Mesodermal cell (in vitro differentiated cells): ENCODE results near the gene SEMA3E.
"Not testable (repeated sequence)": the region's sequence is repeated elsewhere in the genome, so short reads cannot be mapped to it uniquely, and the experiment has no call there.

Experiments used
- H3K27ac ChIP-seq: 2 replicates; pipeline ENCODE4 v1.7.0; 2013; ENCODE audit warnings: mild to moderate bottlenecking, low read depth, low read length, moderate library complexity; ENCODE audit not compliant: severe bottlenecking
- H3K36me3 ChIP-seq: 2 replicates; pipeline ENCODE4 v1.7.1; 2013; ENCODE audit warnings: mild to moderate bottlenecking, low read length, moderate library complexity; ENCODE audit not compliant: control insufficient read depth, insufficient read depth
- H3K4me1 ChIP-seq: one replicate; pipeline ENCODE4 v1.7.1; 2013; ENCODE audit warnings: mild to moderate bottlenecking, low read length; ENCODE audit not compliant: insufficient read depth, control insufficient read depth, poor library complexity, severe bottlenecking
- H3K4me3 ChIP-seq: 2 replicates; pipeline ENCODE4 v1.7.0; 2013; ENCODE audit warnings: low read length, control low read depth, mild to moderate bottlenecking; ENCODE audit not compliant: insufficient read depth, poor library complexity, severe bottlenecking; ENCODE audit errors: extremely low read depth
- H3K9me3 ChIP-seq: 2 replicates; pipeline ENCODE4 v1.7.1; 2013; ENCODE audit warnings: mild to moderate bottlenecking, low read length, moderate library complexity; ENCODE audit not compliant: control insufficient read depth
- WGBS, 2 experiments: methylation state at CpG; one replicate each; pipeline ENCODE4 v1.1.5; 2013; ENCODE audit warnings: missing lambda C conversion rate in 2 of 2; ENCODE audit not compliant: insufficient coverage in 2 of 2; 5-methylcytosine and 5-hydroxymethylcytosine counted together

The SEMA3E gene

DNA sequence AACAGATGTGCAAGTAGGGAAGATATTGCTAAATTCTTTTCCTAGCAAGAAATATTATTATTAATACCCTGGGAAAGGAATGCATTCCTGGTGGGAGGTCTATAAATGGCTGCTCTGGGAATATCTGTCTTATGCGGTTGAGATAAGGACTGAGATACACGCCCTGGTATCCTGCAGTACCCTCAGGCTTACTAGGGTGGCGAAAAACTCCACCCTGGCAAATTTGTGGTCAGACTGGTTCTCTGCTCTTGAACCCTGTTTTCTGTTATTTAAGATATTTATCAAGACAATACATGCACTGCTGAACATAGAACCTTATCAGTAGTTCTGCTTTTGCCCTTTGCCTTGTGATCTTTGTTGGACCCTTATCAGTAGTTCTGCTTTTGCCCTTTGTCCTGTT lies 96.4 kb downstream of the SEMA3E start:
- 75 to 92% methylated on average over 2 to 3 of the region's 3 CpGs for WGBS, 2 experiments
- not testable (repeated sequence) for H3K4me1 ChIP-seq, H3K27ac ChIP-seq, H3K9me3 ChIP-seq, H3K4me3 ChIP-seq, H3K36me3 ChIP-seq

DNA sequence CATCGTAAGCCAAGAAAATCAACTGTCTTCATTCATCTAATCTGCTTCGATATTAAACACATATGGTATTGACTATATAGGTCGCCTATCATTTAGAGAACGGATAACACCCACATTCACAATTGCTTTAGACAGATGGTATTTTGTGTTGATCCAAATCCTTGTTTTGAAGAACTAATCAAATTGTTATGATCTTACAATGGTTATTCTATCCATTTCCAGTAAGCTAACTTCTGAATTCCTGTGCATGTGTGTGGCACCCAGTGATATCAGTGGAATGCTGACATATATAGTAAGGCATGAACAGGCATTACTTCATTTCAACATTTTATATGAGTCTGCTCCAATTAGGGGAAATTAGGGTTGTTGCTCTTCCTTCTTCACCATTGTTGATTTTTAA lies 98.8 kb downstream of the SEMA3E start:
- Histone ChIP-seq H3K27ac (no peak overlapping the region), H3K36me3 (no peaks in the 10 kb centered on the region), H3K4me3 (no peak overlapping the region), H3K4me1 (no peaks in the 10 kb centered on the region), H3K9me3 (no peaks in the 10 kb centered on the region)
- WGBS, 2 experiments = 100% methylated on average over 1 of the region's 4 CpGs; no CpG with 5 or more reads in 1 of the 2 experiments

DNA sequence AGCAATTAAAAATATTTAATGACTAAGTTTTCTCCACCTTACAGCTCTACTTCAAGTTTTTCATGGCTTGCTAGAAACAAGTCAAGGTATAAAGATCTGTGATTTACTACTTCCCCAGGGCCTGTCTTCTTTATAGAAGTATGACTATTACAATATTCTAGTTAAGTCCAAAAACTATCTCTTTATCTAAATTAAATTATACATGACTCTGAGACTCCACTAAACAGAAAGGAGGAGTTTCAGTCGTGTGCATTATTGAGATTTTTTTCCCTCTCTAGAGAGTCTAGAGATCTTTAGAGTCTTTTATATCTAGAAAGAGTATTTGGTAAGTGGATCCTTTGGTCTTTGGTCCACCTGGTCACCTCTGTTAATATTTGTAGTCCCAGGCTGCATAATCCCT lies 100.7 kb downstream of the SEMA3E start:
- H3K9me3 ChIP-seq = no peaks in the 10 kb centered on the region
- no peaks in the 10 kb centered on the region for H3K4me1 ChIP-seq
- H3K27ac ChIP-seq = no peak overlapping the region
- H3K4me3 ChIP-seq = no peak overlapping the region
- no CpG with 5 or more reads among the region's 1 CpG for WGBS, 2 experiments
- no peaks in the 10 kb centered on the region for H3K36me3 ChIP-seq

GRCh38 chr7:83547526-83547925 lies 101.4 kb downstream of the SEMA3E start:
- H3K4me1 ChIP-seq = no peaks in the 10 kb centered on the region
- no CpG with 5 or more reads among the region's 2 CpGs for WGBS, 2 experiments
- H3K36me3 ChIP-seq = no peaks in the 10 kb centered on the region
- no peaks in the 10 kb centered on the region for H3K9me3 ChIP-seq
- no peak overlapping the region for H3K4me3 ChIP-seq
- no peak overlapping the region for H3K27ac ChIP-seq

GRCh38 chr7:83546586-83546985 lies 102.4 kb downstream of the SEMA3E start:
- no CpG with 5 or more reads among the region's 2 CpGs for WGBS, 2 experiments
- Histone ChIP-seq H3K9me3 (no peaks in the 10 kb centered on the region), H3K27ac (no peak overlapping the region), H3K4me3 (no peak overlapping the region), H3K4me1 (no peaks in the 10 kb centered on the region), H3K36me3 (no peaks in the 10 kb centered on the region)

- H3K4me1 ChIP-seq = no peaks in the 10 kb centered on the region
- H3K9me3 ChIP-seq = no peaks in the 10 kb centered on the region
- WGBS, 2 experiments = 91 to 97% methylated on average over 5 of the region's 7 CpGs
- no peak overlapping the region for H3K4me3 ChIP-seq
- no peaks in the 10 kb centered on the region for H3K36me3 ChIP-seq
- no peak overlapping the region for H3K27ac ChIP-seq
These were observed 107.6 kb downstream of the SEMA3E start for GRCh38 chr7:83541187-83541960.

DNA sequence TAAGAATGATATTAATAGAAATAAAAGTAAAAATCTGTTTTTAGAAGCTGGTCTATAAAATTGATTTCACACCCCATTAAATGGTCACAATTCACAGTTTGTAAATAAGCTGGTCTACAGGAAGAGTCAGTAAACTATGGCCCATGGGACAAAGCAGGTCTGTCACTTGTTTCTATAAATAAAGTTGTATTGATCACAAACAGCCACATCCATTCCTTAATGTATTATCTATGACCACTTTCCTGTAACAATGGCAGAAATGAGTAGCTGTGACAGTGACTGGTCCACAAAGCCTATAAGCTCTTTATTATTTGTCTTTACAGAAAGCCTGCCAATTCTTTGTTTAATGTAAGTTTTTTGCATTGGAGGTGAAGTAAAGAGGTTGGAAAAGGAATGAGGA lies 114.5 kb downstream of the SEMA3E start:
- no peaks in the 10 kb centered on the region for H3K9me3 ChIP-seq
- no peak overlapping the region for H3K27ac ChIP-seq
- H3K4me3 ChIP-seq = no peak overlapping the region
- no peaks in the 10 kb centered on the region for H3K36me3 ChIP-seq
- H3K4me1 ChIP-seq = no peaks in the 10 kb centered on the region

- Histone ChIP-seq H3K4me3 (no peak overlapping the region), H3K27ac (no peak overlapping the region), H3K4me1 (no peaks in the 10 kb centered on the region), H3K36me3 (no peaks in the 10 kb centered on the region), H3K9me3 (no peaks in the 10 kb centered on the region)
- WGBS, 2 experiments = 100% methylated on average over 1 to 2 of the region's 2 CpGs
These were observed 116.7 kb downstream of the SEMA3E start for GRCh38 chr7:83532219-83532618.

- H3K27ac ChIP-seq = no peak overlapping the region
- no peaks in the 10 kb centered on the region for H3K4me1 ChIP-seq
- no peaks in the 10 kb centered on the region for H3K9me3 ChIP-seq
- H3K36me3 ChIP-seq = no peaks in the 10 kb centered on the region
- no peak overlapping the region for H3K4me3 ChIP-seq
- WGBS, 2 experiments = 82% methylated on average over 2 of the region's 2 CpGs; no CpG with 5 or more reads in 1 of the 2 experiments
These were observed 117.2 kb downstream of the SEMA3E start for GRCh38 chr7:83531766-83532165.

GRCh38 chr7:83528925-83529423 lies 120.0 kb downstream of the SEMA3E start:
- Histone ChIP-seq H3K4me3 (no peak overlapping the region), H3K36me3 (no peaks in the 10 kb centered on the region), H3K9me3 (no peaks in the 10 kb centered on the region), H3K4me1 (no peaks in the 10 kb centered on the region), H3K27ac (no peak overlapping the region)
- WGBS, 2 experiments = 82% methylated on average over 2 of the region's 3 CpGs; no CpG with 5 or more reads in 1 of the 2 experiments

DNA sequence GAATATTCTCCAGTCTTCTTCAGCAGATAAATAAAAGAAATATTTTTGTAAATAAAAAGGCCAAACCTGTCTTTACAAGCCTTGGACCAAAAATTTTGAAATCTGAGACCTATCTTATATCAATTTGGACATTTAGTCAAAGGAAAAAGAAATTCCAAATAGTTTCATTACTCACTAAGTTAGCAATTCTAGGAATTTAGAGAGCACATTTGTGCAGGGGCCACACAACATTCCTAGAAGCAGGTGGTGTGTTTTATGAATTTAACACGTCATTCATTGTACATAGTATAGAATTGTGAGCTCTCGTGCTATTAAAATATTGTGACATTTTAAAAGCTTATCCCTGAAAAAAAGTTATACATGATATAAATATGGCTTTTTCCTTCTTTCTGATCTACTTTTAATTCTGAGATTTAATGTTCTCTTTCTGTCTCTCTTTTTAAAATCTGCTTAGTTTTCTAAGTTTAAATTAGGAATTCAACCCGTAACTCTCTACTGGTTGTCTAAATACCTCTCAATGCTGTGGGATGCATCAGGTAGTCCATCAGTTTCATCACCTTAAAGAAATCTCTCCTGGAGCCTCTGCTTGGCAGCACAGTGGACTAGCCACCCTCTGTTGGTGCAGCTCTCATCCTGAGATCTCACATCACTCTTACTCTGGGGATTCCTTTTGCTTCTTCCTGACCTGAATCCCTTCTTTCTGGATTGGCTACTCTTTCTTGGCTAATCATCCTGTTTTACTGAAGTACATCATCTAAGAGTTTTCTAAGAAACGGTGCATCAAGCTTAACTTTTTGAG lies 124.5 kb downstream of the SEMA3E start:
- 93% methylated on average over 2 of the region's 4 CpGs; no CpG with 5 or more reads in 1 of the 2 experiments for WGBS, 2 experiments
- no peaks in the 10 kb centered on the region for H3K36me3 ChIP-seq
- no peak overlapping the region for H3K27ac ChIP-seq
- no peak overlapping the region for H3K4me3 ChIP-seq
- H3K4me1 ChIP-seq = no peaks in the 10 kb centered on the region
- no peaks in the 10 kb centered on the region for H3K9me3 ChIP-seq
